ENCODE data around the gene ZYX. TPM values are rescaled to one million over a fixed set of nuclear protein-coding genes. Genes with fewer than 3 reads are reported as not detected.
"Not testable (repeated sequence)": the region's sequence is repeated elsewhere in the genome, so short reads cannot be mapped to it uniquely, and the experiment has no call there.

ZYX gene
- polyA plus RNA-seq, 1 donor from 2014 or later = 10.0 TPM

- TF ChIP-seq EZH2 (IDR thresholded peaks at IDR 0.05; ENCODE audit: borderline replicate concordance, insufficient read depth, low read length, poor library complexity, severe bottlenecking) (no peak), SMC3 (conservative IDR thresholded peaks at IDR 0.05; ENCODE audit: poor library complexity) (no peak)
- H3K9ac ChIP-seq (ENCODE audit: low read length) = no peak overlapping the region
- H3K9me3 ChIP-seq (ENCODE audit: low read length) = no peaks in the 10 kb centered on the region
- H3K27ac ChIP-seq (ENCODE audit: low read length) = no peak overlapping the region
- H3K9me2 ChIP-seq (ENCODE audit: insufficient read depth, low read length) = no peaks in the 10 kb centered on the region
- no peaks in the 10 kb centered on the region for H3K79me2 ChIP-seq (replicated peaks; ENCODE audit: insufficient read depth, low read length)
- no peaks in the 10 kb centered on the region for H4K20me1 ChIP-seq (ENCODE audit: insufficient read depth)
- no peak overlapping the region for H2AFZ ChIP-seq (ENCODE audit: low read depth, low read length)
- no peaks in the 10 kb centered on the region for H3F3A ChIP-seq (ENCODE audit: insufficient read depth, low read length, poor library complexity, severe bottlenecking)
- no peak overlapping the region for H3K4me3 ChIP-seq (ENCODE audit: low read length)
- no peak overlapping the region for H3K4me2 ChIP-seq (ENCODE audit: low read length)
- no peaks in the 10 kb centered on the region for H3K36me3 ChIP-seq (ENCODE audit: insufficient read depth, low read length)
- H3K27me3 ChIP-seq (ENCODE audit: insufficient read depth, low read depth, low read length) = no peaks in the 10 kb centered on the region
Observed at GRCh38 chr7:143399642-143400041, 18.5 kb downstream of the ZYX start.

DNA sequence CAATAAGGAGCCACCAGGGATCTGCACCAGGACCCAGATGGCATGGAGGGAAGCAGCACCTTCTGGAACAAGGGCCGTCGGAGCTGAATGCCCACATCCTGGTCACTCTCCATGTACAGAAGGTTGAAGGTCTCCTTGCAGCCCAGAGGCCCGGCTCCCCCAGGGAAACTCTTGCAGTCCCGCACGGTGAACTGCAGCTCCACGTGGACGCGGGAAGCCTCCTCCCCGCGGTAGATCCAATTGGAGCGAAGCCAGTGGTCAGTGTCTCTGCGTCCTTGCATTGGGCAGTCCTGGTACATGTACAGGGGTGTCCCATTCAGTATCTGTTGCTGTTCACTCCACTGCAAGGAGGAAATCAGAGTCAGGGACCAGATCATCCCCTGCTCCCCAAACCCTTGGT lies 20.1 kb downstream of the ZYX start:
- H3K36me3 ChIP-seq (ENCODE audit: insufficient read depth, low read length) = no peaks in the 10 kb centered on the region
- H3K27ac ChIP-seq (ENCODE audit: low read length) = no peak overlapping the region

DNA sequence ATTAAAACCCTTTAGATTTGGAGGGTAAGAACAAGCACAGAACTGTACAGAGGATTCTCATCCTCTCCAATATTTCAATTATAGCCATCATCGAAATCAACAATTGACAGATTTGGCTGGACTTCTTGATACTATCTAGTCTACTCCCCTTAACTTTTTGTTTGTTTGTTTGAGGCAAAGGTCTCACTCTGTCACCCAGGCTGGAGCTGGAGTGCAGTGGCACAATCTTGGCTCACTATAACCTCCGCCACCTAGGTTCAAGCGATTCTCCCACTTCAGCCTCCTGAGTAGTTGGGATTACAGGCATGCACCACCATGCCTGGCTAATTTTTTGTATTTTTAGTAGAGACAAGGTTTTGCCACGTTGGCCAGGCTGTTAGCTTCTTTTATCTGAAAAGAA lies 21.1 kb downstream of the ZYX start:
- H2AFZ ChIP-seq (ENCODE audit: low read depth, low read length); H3K4me2 ChIP-seq (ENCODE audit: low read length); H4K20me1 ChIP-seq (ENCODE audit: insufficient read depth); H3F3A ChIP-seq (ENCODE audit: insufficient read depth, low read length, poor library complexity, severe bottlenecking); H3K9ac ChIP-seq (ENCODE audit: low read length); H3K27me3 ChIP-seq (ENCODE audit: insufficient read depth, low read depth, low read length); H3K27ac ChIP-seq (ENCODE audit: low read length); H3K9me3 ChIP-seq (ENCODE audit: low read length); H3K36me3 ChIP-seq (ENCODE audit: insufficient read depth, low read length); H3K4me3 ChIP-seq (ENCODE audit: low read length); H3K79me2 ChIP-seq (replicated peaks; ENCODE audit: insufficient read depth, low read length); H3K9me2 ChIP-seq (ENCODE audit: insufficient read depth, low read length): not testable (repeated sequence)

More for the DNA sequence above, 20.1 kb downstream of the ZYX start:
- no peaks in the 10 kb centered on the region for H3K9me2 ChIP-seq (ENCODE audit: insufficient read depth, low read length)
- H3K4me3 ChIP-seq (ENCODE audit: low read length) = no peak overlapping the region
- H3K79me2 ChIP-seq (replicated peaks; ENCODE audit: insufficient read depth, low read length) = no peaks in the 10 kb centered on the region
- no peaks in the 10 kb centered on the region for H3F3A ChIP-seq (ENCODE audit: insufficient read depth, low read length, poor library complexity, severe bottlenecking)
- H3K9me3 ChIP-seq (ENCODE audit: low read length) = no peaks in the 10 kb centered on the region
- H2AFZ ChIP-seq (ENCODE audit: low read depth, low read length) = no peak overlapping the region
- no peaks in the 10 kb centered on the region for H4K20me1 ChIP-seq (ENCODE audit: insufficient read depth)
- no peaks in the 10 kb centered on the region for H3K27me3 ChIP-seq (ENCODE audit: insufficient read depth, low read depth, low read length)
- H3K9ac ChIP-seq (ENCODE audit: low read length) = no peak overlapping the region
- TF ChIP-seq POLR2AphosphoS5 (IDR thresholded peaks at IDR 0.05) (no peak), TAF1 (IDR thresholded peaks at IDR 0.05; ENCODE audit: low read depth) (no peak), MXI1 (conservative IDR thresholded peaks at IDR 0.05; ENCODE audit: poor library complexity, severe bottlenecking) (no peak), RAD21 (conservative IDR thresholded peaks at IDR 0.05) (no peak), SMC3 (conservative IDR thresholded peaks at IDR 0.05; ENCODE audit: poor library complexity) (no peak), EP300 (conservative IDR thresholded peaks at IDR 0.05; ENCODE audit: poor library complexity, severe bottlenecking) (no peak), EZH2 (IDR thresholded peaks at IDR 0.05; ENCODE audit: borderline replicate concordance, insufficient read depth, low read length, poor library complexity, severe bottlenecking) (no peak), CTCF (IDR thresholded peaks at IDR 0.05; ENCODE audit: poor library complexity, severe bottlenecking) (no peak), REST (IDR thresholded peaks at IDR 0.05; ENCODE audit: borderline replicate concordance) (no peak)
- H3K4me2 ChIP-seq (ENCODE audit: low read length) = no peak overlapping the region
